ENCODE results near the gene CLASP1. TPM values are rescaled to one million over a fixed set of nuclear protein-coding genes. Genes with fewer than 3 reads are reported as not detected.

CLASP1 gene
- total and polyA plus RNA-seq, 4 experiments from 2014 or later = 3.3 to 68.7 (median 42.1) TPM

DNA sequence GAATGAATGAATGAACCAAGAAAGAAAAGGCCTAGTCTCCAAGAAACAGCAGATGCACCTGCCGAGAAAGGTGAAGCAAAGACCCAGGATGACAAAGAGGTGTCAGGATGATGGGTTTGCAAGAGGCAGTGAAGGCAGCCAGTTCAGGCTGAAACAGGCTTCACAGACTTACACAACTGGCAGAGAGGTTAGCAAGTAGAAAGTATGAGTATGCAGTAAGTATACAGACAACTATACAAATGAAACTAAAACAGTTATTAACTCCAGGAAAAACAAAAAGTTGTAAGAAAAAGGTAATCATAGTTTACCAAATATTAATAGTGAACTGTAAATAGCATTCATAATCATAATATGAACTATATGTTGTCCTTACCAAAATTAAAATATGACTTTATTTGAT is 138.4 kb downstream of the CLASP1 start:
- POLR2A ChIA-PET (ENCODE audit: partially characterized antibody) = no interaction called here
- peaks cover 0 to 8% (median 3%) of the 10 kb centered on the region in 8 donors for H3K9me3 Mint-ChIP-seq
- H3K27me3 Mint-ChIP-seq = no peaks in the 10 kb centered on the region
- no peak overlapping the region for H3K27ac Mint-ChIP-seq
- H3K36me3 Mint-ChIP-seq = peaks cover 58 to 63% of the 10 kb centered on the region in 2 donors
- H3K4me1 Mint-ChIP-seq = peaks cover 7 to 26% (median 16%) of the 10 kb centered on the region in 4 donors
- DNase-seq = no peak
- Histone ChIP-seq H3K27ac (ENCODE audit: low read depth, low read length) (no peak overlapping the region), H3K36me3 (ENCODE audit: insufficient read depth, low read length) (peaks cover 3% of the 10 kb centered on the region), H3K9me3 (ENCODE audit: control insufficient read depth in 1 of 2, low read length in 2 of 2) (no peaks in the 10 kb centered on the region), H3K4me1 (ENCODE audit: insufficient read depth, low read length) (no peaks in the 10 kb centered on the region), H3K27me3 (ENCODE audit: insufficient read depth, low read length) (no peaks in the 10 kb centered on the region), H3K4me3 (ENCODE audit: low read length in 2 of 2) (no peak overlapping the region)
- no peak overlapping the region for H3K4me3 Mint-ChIP-seq
- intact Hi-C loops (cut with micrococcal nuclease) = no loop called here
- CTCF ChIA-PET (ENCODE audit: partially characterized antibody) = no interaction called here

GRCh38 chr2:121506621-121507020 is 142.6 kb downstream of the CLASP1 start:
- Histone ChIP-seq H3K36me3 (ENCODE audit: insufficient read depth, low read length) (peaks cover 23% of the 10 kb centered on the region), H3K9me3 (ENCODE audit: control insufficient read depth in 1 of 2, low read length in 2 of 2) (no peaks in the 10 kb centered on the region), H3K4me3 (ENCODE audit: low read length in 2 of 2) (no peak overlapping the region), H3K27me3 (ENCODE audit: insufficient read depth, low read length) (no peaks in the 10 kb centered on the region), H3K4me1 (ENCODE audit: insufficient read depth, low read length) (no peaks in the 10 kb centered on the region), H3K27ac (ENCODE audit: low read depth, low read length) (no peak overlapping the region)
- peaks cover 7 to 27% (median 23%) of the 10 kb centered on the region in 4 donors for H3K4me1 Mint-ChIP-seq
- peaks cover 58 to 75% of the 10 kb centered on the region in 2 donors for H3K36me3 Mint-ChIP-seq
- H3K27ac Mint-ChIP-seq = peak overlapping the region in 1 of 7 donors; percentile 32
- intact Hi-C loops (cut with micrococcal nuclease) = no loop called here
- H3K9me3 Mint-ChIP-seq = peaks cover 0 to 8% (median 3%) of the 10 kb centered on the region in 8 donors
- no peaks in the 10 kb centered on the region for H3K27me3 Mint-ChIP-seq
- DNase-seq = no peak
- POLR2A ChIA-PET (ENCODE audit: partially characterized antibody) = no interaction called here
- CTCF ChIA-PET (ENCODE audit: partially characterized antibody) = no interaction called here
- no peak overlapping the region for H3K4me3 Mint-ChIP-seq

DNA sequence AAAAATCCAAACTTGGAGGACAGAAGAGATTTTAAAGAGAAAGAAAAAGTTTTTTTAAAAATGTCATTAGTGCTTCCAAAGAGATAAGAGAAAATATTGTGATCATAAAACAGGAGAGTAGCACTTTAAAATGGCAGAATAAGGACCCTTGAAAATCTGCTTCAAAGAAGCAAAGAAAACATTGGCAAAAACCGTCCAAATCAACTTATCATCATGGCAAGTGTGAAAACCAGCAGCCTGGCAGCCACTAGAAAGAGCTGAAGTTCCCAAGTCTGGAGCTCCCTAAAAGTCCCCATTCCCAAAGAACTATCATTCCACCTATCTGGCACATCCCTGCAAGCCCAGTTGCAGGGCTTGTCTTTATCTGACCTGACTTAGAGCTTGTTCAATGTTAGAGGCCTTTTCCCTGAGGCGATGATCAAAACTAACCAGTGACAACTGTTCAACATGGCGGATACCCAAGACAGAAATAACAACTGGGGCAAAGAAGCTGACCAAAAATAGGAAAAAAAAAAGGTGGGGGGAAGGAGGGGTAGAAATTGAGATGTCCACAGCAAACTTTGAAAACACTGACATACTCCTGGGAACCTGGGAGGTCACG is 143.2 kb downstream of the CLASP1 start:
- Histone ChIP-seq H3K9me3 (ENCODE audit: control insufficient read depth in 1 of 2, low read length in 2 of 2) (no peaks in the 10 kb centered on the region), H3K27ac (ENCODE audit: low read depth, low read length) (no peak overlapping the region), H3K27me3 (ENCODE audit: insufficient read depth, low read length) (no peaks in the 10 kb centered on the region), H3K36me3 (ENCODE audit: insufficient read depth, low read length) (peaks cover 27% of the 10 kb centered on the region), H3K4me3 (ENCODE audit: low read length in 2 of 2) (no peak overlapping the region), H3K4me1 (ENCODE audit: insufficient read depth, low read length) (no peaks in the 10 kb centered on the region)
- H3K9me3 Mint-ChIP-seq = peaks cover 0 to 8% (median 3%) of the 10 kb centered on the region in 8 donors
- ChIA-PET CTCF (ENCODE audit: partially characterized antibody) (no interaction called here), POLR2A (ENCODE audit: partially characterized antibody) (no interaction called here)
- no peaks in the 10 kb centered on the region for H3K27me3 Mint-ChIP-seq
- H3K4me3 Mint-ChIP-seq = no peak overlapping the region
- intact Hi-C loops (cut with micrococcal nuclease) = no loop called here
- no peak for DNase-seq
- H3K36me3 Mint-ChIP-seq = peaks cover 59 to 74% of the 10 kb centered on the region in 2 donors
- peak overlapping the region in 2 of 7 donors; percentile 32 to 33 for H3K27ac Mint-ChIP-seq
- H3K4me1 Mint-ChIP-seq = peaks cover 7 to 29% (median 23%) of the 10 kb centered on the region in 4 donors

- Histone ChIP-seq H3K36me3 (ENCODE audit: insufficient read depth, low read length) (peaks cover 34% of the 10 kb centered on the region), H3K4me3 (ENCODE audit: low read length in 2 of 2) (no peak overlapping the region), H3K27ac (ENCODE audit: low read depth, low read length) (no peak overlapping the region), H3K27me3 (ENCODE audit: insufficient read depth, low read length) (no peaks in the 10 kb centered on the region), H3K4me1 (ENCODE audit: insufficient read depth, low read length) (no peaks in the 10 kb centered on the region), H3K9me3 (ENCODE audit: control insufficient read depth in 1 of 2, low read length in 2 of 2) (no peaks in the 10 kb centered on the region)
- DNase-seq = no peak
- Mint-ChIP-seq H3K27me3 (no peaks in the 10 kb centered on the region), H3K9me3 (peaks cover 0 to 12% (median 3%) of the 10 kb centered on the region in 8 donors), H3K36me3 (peaks cover 62 to 75% of the 10 kb centered on the region in 2 donors), H3K27ac (peak overlapping the region in 1 of 7 donors; percentile 20), H3K4me3 (no peak overlapping the region), H3K4me1 (peaks cover 5 to 24% (median 20%) of the 10 kb centered on the region in 4 donors)
- CTCF ChIA-PET (ENCODE audit: partially characterized antibody) = no interaction called here
- intact Hi-C loops (cut with micrococcal nuclease) = no loop called here
- POLR2A ChIA-PET (ENCODE audit: partially characterized antibody) = interaction anchor here (1.2 kb wide), 1 partner anchor 26 kb away, joined by 3 read pairs; the partner anchor contains the start of gene RNU4ATAC
These were observed 144.3 kb downstream of the CLASP1 start for GRCh38 chr2:121505005-121505404.

GRCh38 chr2:121504316-121504715 is 144.9 kb downstream of the CLASP1 start:
- Histone ChIP-seq H3K36me3 (ENCODE audit: insufficient read depth, low read length) (peaks cover 34% of the 10 kb centered on the region), H3K27ac (ENCODE audit: low read depth, low read length) (no peak overlapping the region), H3K9me3 (ENCODE audit: control insufficient read depth in 1 of 2, low read length in 2 of 2) (no peaks in the 10 kb centered on the region), H3K4me3 (ENCODE audit: low read length in 2 of 2) (no peak overlapping the region), H3K4me1 (ENCODE audit: insufficient read depth, low read length) (no peaks in the 10 kb centered on the region), H3K27me3 (ENCODE audit: insufficient read depth, low read length) (no peaks in the 10 kb centered on the region)
- Mint-ChIP-seq H3K27ac (no peak overlapping the region), H3K36me3 (peaks cover 65 to 77% of the 10 kb centered on the region in 2 donors), H3K9me3 (peaks cover 0 to 14% (median 3%) of the 10 kb centered on the region in 8 donors), H3K4me3 (no peak overlapping the region), H3K4me1 (peaks cover 5 to 24% (median 19%) of the 10 kb centered on the region in 4 donors), H3K27me3 (no peaks in the 10 kb centered on the region)
- POLR2A ChIA-PET (ENCODE audit: partially characterized antibody) = interaction anchor here (1.2 kb wide), 1 partner anchor 26 kb away, joined by 3 read pairs; the partner anchor contains the start of gene RNU4ATAC
- CTCF ChIA-PET (ENCODE audit: partially characterized antibody) = no interaction called here
- intact Hi-C loops (cut with micrococcal nuclease) = no loop called here
- no peak for DNase-seq

DNA sequence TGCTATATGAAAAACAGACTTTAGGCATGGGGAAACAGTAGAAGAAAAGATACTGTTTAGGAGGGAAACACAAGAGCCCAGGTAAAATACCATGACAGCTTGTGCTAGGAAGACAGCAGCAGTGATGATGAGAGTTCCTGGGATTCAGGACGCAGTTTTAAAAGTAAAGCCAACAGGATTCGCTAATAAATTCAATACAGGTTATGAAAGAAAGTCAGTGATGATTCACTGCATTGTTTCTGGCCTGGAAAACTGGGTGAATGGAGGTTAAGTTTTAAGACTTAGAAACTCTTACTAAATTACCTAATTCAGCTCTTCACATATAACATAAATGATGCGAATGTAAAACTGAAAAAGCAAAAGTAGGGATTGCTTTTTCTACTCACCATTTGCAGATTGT is 146.5 kb downstream of the CLASP1 start:
- Mint-ChIP-seq H3K4me3 (no peak overlapping the region), H3K9me3 (peaks cover 0 to 6% (median 0%) of the 10 kb centered on the region in 8 donors), H3K4me1 (peaks cover 5 to 24% (median 20%) of the 10 kb centered on the region in 4 donors), H3K27ac (peak overlapping the region in 1 of 7 donors; percentile 25), H3K36me3 (peaks cover 69 to 70% of the 10 kb centered on the region in 2 donors), H3K27me3 (no peaks in the 10 kb centered on the region)
- ChIA-PET CTCF (ENCODE audit: partially characterized antibody) (no interaction called here), POLR2A (ENCODE audit: partially characterized antibody) (no interaction called here)
- Histone ChIP-seq H3K4me3 (ENCODE audit: low read length in 2 of 2) (no peak overlapping the region), H3K4me1 (ENCODE audit: insufficient read depth, low read length) (no peaks in the 10 kb centered on the region), H3K27me3 (ENCODE audit: insufficient read depth, low read length) (no peaks in the 10 kb centered on the region), H3K36me3 (ENCODE audit: insufficient read depth, low read length) (peaks cover 30% of the 10 kb centered on the region), H3K9me3 (ENCODE audit: control insufficient read depth in 1 of 2, low read length in 2 of 2) (no peaks in the 10 kb centered on the region), H3K27ac (ENCODE audit: low read depth, low read length) (no peak overlapping the region)
- intact Hi-C loops (cut with micrococcal nuclease) = no loop called here
- no peak for DNase-seq

DNA sequence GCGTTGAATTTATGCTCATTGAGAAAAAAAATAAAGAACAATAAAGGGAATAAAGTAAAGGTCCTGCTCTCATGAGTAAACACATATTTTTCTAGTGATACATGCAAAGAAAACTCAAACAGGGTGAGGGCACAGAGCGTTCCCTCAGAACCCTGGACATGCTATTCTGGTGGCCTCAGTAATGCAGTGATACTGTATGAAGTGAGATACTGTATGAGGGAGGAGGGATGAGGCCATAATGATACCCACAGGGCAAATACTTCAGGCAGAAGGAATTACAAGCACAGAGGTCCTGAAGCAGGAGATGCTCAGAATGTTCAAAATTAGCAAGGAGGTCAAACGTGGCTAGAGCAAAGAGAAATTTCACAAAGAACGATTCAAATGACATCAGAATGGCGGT is 147.0 kb downstream of the CLASP1 start:
- H3K36me3 ChIP-seq (ENCODE audit: insufficient read depth, low read length) = peaks cover 30% of the 10 kb centered on the region
- ChIA-PET CTCF (ENCODE audit: partially characterized antibody) (interaction anchor here (1.5 kb wide), 1 partner anchor 10 kb away, joined by 3 read pairs; no protein-coding TSS in a partner anchor), POLR2A (ENCODE audit: partially characterized antibody) (no interaction called here)
- Mint-ChIP-seq H3K4me1 (peaks cover 5 to 22% (median 19%) of the 10 kb centered on the region in 4 donors), H3K4me3 (no peak overlapping the region), H3K27ac (peak overlapping the region in 1 of 7 donors; percentile 31), H3K36me3 (peaks cover 63 to 71% of the 10 kb centered on the region in 2 donors), H3K9me3 (peaks cover 0 to 6% (median 0%) of the 10 kb centered on the region in 8 donors), H3K27me3 (no peaks in the 10 kb centered on the region)
- H3K27me3 ChIP-seq (ENCODE audit: insufficient read depth, low read length) = no peaks in the 10 kb centered on the region
- H3K4me1 ChIP-seq (ENCODE audit: insufficient read depth, low read length) = no peaks in the 10 kb centered on the region
- DNase-seq = no peak
- no peak overlapping the region for H3K4me3 ChIP-seq (ENCODE audit: low read length in 2 of 2)
- intact Hi-C loops (cut with micrococcal nuclease) = no loop called here
- H3K9me3 ChIP-seq (ENCODE audit: control insufficient read depth in 1 of 2, low read length in 2 of 2) = no peaks in the 10 kb centered on the region
- H3K27ac ChIP-seq (ENCODE audit: low read depth, low read length) = no peak overlapping the region

Measured in CD4-positive, alpha-beta memory T cell (primary cell).